Right lung (tissue), 5 donors: Measurements from ENCODE around the gene HOXA6. TPM values are rescaled to one million over a fixed set of nuclear protein-coding genes. Genes with fewer than 3 reads are reported as not detected.
A peak's percentile ranks its signal among the peaks of the same experiment; 100 is the strongest.

Experiments
- DNase-seq, 2 donors: peaks; one replicate each; pipeline ENCODE4 v3.0.0-alpha.2; 2013
- polyA plus RNA-seq, 5 donors: library from polyadenylated mRNA; unstranded; fragments of 120-200 nt; gene quantifications; one replicate each; pipeline versions ENCODE4 v1.2.1 to v1.2.3, GENCODE V29; 2013; ENCODE audit warnings: inconsistent platforms in 1 of 5, low replicate concordance in 1 of 5; ENCODE audit not compliant: insufficient read length in 5 of 5, insufficient read depth in 1 of 5

Gene HOXA6
- polyA plus RNA-seq, 5 donors = 10.8 to 15.6 (median 13.8) TPM

DNA sequence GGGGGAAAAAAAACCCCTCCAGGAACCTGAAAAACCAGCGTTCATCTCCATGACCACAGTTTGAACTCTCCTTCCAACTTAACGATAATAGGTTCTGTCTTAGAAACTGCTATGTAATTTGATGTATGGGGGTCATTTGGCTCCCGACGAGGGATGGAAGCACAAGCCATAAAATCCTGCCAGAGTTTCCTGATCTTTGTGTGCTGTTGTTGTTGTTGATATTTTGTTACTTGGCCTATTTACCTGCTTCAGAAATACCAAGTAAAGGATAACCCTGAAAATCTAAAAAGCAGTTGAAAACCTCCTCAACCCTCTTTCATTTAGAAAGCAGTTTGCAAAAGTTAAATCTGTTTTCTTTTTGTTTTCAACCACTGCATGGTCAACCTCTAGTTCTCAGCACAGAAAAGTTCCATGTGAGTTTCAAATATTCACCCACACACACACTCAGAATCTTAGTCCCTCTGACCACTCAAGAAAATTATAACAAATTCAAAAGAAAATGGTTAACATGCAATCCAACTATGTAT, 35.8 kb downstream of the HOXA6 start:
- DNase-seq = no peak

DNA sequence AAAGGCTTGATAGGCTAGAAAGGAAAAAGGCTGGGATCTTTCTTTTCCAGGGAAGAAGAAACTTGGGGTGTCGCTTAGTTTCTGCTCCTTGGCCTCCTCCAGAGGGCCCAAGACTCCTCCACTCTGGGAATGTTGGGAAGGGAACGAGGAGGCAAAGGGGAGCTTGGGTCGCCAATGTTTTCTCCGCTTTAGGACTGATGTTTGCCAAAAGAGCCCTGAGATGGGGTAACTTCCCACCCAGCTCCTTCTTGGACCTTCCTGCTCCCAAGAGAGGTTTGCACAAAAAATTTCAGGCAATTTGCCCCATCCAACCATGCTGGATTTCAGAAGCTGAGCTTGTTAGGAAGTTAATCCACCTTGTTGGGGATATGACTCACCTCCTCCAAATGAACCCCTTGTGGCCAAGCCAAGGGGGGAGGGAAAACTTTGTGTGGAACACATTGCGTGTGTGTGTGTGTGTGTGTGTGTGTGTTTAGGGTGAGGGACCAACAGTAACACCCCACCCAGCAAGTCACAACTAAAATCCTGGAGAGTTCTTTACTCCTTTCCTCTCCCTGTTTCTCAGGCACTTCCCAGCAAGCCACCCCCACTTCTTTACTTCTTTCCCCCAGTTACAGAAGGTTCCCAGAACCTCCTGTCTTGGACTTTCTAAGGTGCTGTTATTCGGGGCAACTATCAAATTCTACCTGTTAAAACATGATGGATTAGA, 36.4 kb downstream of the HOXA6 start:
- DNase-seq = no peak

DNA sequence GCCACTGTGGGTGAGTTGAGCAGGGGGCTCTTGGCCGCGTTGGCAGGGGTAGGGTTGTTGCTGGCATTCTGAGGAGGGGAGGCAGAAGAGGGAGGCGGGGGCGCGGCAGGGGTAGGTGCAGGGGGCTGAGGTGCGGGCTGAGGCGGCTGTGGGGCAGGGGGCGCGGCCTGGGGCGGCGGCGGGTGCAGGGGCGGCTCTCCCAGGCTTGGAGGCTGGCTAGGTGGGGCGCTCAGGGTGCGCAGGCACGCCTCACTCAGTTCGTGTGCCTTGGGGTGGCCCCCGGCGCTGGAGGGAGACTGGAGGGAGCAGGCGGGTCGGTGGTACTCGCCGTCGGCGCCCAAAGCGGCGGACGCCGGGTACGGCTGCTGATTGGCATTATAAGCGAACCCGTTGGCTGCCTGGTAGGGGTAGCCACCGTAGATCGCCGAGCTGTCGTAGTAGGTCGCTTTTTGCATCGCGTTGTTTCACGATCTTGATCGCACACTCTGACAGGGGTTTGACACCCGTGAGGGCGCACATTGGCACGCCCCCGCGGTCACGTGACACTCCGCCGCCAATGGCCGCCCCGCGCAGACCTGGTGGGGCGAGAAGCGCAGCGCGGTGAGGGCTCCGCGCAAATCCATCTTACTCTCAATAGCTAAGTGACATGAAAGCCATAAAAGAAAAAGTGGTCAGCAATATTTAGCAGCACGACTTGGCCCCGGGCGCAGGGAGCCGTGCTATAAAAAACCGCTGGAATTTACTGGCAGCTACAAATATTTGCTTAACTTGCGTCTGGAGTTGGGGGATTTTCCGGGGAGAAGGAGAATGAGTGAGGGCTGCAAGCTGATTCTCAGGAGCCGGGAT, 37.2 kb downstream of the HOXA6 start:
- DNase-seq = peak in 1 of 2 donors; percentile 81

- no peak for DNase-seq
Measured at GRCh38 chr7:27109466-27110185, 37.9 kb downstream of the HOXA6 start.

- peak; percentile 76 to 78 for DNase-seq
Measured at GRCh38 chr7:27108390-27109127, 39.0 kb downstream of the HOXA6 start.

- DNase-seq = peak in 1 of 2 donors; percentile 53
Measured at GRCh38 chr7:27107391-27108381, 39.9 kb downstream of the HOXA6 start.

DNA sequence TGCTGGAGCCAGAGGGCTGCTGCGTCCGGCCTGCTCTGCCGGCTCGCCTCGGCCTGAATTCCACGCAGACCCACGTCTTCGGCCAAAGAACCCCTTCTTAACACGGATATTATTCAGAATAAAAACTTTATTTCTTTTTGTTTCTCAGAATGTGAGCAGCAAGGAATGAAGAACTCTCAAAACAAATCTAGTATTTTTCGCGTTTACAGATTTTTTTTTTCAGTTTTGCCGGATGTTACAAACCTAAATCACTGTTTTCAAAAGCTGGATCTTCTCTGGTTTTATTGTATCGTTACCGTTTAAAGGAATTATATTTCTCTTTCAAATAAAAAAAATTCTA, 40.7 kb downstream of the HOXA6 start:
- no peak for DNase-seq

GRCh38 chr7:27106181-27106900, 41.2 kb downstream of the HOXA6 start:
- peak in 1 of 2 donors; percentile 55 for DNase-seq

GRCh38 chr7:27105301-27106031, 42.1 kb downstream of the HOXA6 start:
- peak in 1 of 2 donors; percentile 43 for DNase-seq

DNA sequence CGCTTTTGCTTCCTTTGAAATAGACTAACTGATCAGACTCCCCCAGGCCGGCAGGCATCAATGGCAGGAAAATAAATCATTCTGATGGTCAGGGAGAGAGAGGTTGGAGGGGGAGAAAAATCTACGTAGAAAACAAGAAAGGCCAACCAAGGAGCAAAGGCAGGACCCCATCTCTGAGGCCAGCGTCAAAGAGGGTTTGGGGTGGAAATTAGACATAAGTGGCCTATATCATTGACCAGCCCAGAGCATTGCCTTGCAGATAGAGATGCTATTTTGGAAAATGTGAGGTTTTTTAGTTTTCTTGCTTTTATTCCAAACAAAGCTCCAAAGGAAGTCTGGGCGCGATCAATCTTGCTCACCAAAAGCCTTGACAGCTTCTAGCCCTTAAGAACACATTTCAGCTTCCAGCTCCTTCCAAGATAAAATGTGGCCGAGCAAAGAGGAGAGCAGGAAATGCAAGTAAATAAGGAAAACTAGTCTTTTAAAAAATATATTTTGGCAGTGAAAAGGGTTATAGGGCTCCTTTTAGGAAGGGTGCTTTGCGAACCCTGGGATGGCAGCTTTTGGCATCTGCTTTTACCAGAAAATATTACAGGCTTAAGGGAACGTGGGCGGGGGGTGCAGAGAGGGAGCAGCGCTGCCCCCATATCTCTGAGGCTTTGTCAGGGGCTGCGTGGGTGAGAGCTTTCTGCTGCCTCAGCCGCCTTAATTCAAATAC, 43.1 kb downstream of the HOXA6 start:
- DNase-seq = peak in 1 of 2 donors; percentile 79

GRCh38 chr7:27103489-27104226, 43.9 kb downstream of the HOXA6 start:
- peak; percentile 45 for DNase-seq

- peak; percentile 80 to 87 for DNase-seq
Measured at GRCh38 chr7:27102581-27103442, 44.8 kb downstream of the HOXA6 start, which contains the start of gene HOXA2. Gene HOXA2 (minus strand): TSS chr7:27102683. CDS start chr7:27102500, 183 bp downstream.

DNA sequence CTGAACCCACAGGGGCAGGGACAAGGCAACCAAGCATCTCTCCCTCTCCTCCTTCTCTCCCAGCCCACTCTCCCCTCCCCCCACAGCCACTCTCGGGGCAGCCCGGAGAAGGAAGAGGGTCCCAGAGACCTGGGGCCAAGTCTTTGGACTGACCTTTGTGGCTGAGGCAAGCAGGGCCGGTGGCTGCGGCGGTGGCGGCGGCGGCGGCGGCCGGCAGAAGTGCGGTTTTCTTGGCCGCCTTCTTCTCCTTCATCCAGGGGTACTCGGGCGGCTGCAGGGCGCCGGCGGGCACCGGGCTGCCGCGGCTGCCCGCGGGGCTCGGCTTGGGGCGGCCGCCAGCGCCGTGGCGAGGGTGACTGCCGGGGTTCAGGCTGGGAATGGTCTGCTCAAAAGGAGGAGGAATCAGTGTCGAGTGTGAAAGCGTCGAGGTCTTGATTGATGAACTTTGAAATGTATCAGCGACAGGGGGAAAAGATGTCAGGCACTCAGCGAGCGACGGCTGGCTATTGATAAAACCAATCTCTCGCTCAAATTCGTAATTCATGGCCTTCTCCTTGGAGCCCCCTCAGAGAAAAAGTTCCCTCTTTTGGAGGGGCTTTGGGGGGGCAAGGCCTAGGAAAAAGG, 45.5 kb downstream of the HOXA6 start:
- DNase-seq = peak in 1 of 2 donors; percentile 54

DNA sequence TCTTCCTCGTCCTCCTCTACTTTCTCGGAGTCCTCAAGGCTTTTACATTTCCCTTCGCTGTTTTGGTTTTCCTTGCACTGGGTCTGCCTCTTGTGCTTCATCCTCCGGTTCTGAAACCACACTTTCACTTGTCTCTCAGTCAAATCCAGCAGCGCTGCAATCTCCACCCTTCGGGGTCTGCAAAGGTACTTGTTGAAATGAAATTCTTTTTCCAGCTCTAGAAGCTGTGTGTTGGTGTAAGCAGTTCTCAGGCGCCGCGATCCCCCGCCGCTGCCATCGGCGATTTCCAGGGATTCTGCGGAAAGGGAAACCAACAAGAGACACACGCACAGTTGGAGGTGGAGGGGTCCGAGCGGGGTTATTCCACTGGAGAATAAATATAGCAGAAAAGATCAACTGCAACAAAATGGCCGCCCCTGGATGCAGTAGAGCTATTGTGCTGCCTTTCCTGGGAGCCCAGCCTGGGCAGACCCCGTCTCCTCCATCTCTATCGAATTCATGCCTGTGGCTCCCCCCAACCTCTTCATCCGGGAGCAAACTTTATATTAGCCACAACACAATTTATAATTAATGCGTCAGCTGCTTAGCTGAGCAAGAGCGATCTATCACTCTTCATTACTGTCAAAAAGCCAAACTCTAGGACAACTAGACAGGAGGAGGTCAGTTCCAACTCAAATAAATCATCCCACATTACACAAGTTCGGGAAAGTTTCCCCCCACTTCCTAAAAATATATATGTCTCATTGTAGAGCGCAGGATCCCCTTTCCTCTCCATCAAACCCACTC, 46.2 kb downstream of the HOXA6 start:
- peak; percentile 87 to 92 for DNase-seq

- peak in 1 of 2 donors; percentile 42 for DNase-seq
Measured at GRCh38 chr7:27100694-27101170, 46.8 kb downstream of the HOXA6 start.
